HG03159 (cell line): ENCODE measurements around the gene FAM177B.
A peak's percentile ranks its signal among the peaks of the same experiment; 100 is the strongest.

Experiments
- ATAC-seq: cut with Tn5 transposase; IDR thresholded peaks from one replicate; pipeline ENCODE4 v1.9.1; 2021; ENCODE audit warnings: mild to moderate bottlenecking, moderate library complexity; ENCODE audit not compliant: unreplicated experiment

FAM177B gene

DNA sequence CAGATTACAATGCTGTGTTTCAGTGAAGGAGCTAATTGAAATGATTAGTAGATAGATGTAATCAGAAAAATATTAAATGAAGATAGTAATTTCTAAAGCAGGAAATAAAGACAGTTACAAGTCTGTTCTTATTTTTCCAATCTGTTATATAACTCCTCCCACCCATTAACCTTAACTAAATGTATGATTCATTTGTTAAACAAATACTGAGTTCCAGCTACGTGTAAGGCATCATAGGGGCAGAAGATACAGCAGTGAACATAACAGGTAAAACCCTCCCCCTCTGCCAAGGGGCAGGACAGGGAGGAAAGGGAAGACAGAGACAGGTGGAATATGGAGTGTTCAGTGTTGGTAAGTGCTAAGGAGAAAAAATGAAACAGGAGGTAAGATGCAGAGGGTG, at the start of gene FAM177B:
FAM177B (plus strand) TSS at position 231 of the 400 bp plus-strand sequence. CDS start 9,344 bp downstream, outside the sequence.
- ATAC-seq, result no peak

DNA sequence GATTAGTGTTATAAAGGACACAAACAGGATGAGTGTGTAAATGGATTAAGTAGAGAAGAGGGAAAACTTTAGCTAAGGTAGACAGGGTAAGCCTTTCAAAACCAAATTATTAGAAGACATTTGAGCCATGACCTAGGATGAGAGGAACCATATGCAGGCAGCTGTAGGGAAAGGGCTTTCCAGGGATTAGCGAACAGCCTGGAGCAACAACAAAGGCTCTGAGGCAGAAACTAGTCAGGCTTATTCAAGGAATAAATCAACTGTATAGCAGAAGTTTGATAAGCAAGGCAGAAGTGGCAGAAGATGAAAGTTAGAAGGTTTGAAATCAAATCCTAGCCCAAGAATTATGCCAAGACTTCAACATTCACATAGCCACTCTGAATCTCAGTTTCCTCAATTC, 46.0 kb upstream of the FAM177B start:
- ATAC-seq, result no peak

DNA sequence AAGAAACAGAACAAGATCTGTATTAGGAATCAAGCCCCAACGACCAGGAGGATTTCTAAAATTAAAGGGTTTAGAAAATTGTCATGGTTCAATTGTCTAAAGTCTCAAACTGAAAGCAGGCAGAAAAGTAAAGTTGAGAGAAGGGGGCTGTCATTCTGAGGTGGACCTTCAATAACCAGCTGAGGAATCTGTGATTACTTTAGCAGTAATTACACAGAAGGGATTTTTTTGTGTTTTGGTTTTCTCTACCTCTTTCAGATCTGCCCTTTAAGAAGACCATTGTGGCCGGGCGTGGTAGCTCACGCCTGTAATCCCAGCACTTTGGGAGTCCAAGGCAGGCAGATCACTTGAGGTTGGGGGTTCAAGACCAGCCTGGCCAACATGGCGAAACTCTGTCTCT, 42.1 kb upstream of the FAM177B start:
- no peak for ATAC-seq

DNA sequence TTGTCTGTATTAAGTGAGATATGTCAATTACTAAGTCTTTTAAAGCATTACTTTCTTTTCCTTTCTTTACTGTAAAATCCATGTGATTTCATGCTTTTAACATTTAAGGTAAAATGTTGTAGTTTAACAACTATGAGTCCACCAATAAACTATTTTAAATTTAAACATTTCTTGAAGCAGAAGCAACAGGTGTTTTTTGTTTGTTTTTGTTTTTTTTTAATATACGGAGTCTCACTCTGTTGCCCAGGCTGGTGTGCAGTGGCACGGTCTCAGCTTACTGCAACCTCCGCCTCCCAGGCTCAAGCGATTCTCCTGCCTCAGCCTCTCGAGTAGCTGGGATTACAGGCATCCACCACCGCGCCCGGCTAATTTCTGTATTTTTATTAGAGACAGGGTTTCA, 40.3 kb upstream of the FAM177B start:
- no peak for ATAC-seq

DNA sequence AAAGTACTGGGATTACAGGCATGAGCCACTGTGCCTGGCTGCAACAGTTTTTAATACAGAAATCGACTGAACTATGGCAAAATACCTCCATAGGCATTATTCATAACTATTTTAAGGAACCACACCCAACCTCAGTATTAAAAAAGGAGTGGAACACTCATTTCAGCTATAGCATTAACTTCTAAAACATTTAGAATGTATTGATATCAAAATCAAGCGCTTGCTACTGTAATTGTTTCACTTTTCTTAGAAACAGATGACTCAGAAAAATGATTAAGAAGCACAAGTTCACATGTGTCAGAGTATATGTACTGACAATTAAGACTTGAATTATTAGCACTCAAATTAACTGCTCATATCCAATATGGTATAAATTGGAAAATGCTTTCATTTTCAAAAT, 39.8 kb upstream of the FAM177B start:
- ATAC-seq, result no peak

DNA sequence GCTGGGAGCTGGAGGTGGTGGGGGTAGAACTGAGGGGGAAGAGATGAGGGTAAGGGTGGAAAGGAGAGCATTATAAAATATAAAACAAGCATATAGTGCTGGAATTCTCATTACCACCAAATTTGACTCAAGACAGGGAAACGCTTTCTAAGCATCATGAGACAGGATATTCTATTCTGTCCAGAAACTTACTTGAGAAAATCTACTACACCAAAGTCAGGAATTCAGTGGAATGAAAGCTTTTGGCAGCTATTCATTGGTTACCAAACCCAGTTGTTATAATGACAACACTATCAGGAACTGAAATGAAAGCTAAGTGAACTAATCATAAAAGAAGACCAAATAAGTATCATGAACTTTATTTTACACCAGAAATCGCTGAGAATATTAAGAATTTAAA, 39.2 kb upstream of the FAM177B start:
- no peak for ATAC-seq

DNA sequence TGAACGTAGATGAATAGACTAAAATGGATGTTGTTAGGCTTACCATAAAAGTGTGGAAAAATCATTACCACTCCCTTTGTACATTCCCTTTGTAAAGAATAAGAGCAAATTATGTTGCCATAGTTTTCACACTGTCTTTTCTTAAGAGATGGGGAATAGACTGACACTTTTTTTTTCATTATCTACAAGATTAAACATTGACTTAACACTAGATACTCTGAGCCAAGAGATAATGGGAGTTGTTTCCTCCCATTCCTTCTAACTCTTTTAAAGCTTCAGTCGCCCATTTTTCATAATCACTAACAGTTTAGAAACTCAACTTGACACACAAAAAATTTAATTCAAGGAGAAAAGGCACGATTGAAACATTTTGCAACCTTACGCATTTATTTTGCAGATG, 34.8 kb upstream of the FAM177B start:
- no peak for ATAC-seq

DNA sequence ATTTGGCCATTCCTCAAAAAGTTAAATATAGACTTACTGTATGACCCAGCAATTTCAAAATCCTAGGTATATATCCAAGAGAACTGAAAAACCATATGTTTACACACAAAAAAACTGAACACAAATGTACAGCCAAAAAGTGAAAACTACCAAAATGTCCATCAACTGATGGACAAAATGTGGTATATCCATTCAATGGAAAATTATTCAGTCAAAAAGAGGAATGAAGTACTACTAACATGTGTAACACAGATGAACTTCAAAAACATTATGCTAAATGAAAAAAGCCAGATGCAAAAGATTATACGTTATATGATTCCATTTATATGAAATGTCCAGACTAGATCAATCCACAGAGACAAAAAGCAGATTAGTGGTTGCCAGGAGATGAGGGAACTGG, 32.7 kb upstream of the FAM177B start:
- ATAC-seq, result no peak

DNA sequence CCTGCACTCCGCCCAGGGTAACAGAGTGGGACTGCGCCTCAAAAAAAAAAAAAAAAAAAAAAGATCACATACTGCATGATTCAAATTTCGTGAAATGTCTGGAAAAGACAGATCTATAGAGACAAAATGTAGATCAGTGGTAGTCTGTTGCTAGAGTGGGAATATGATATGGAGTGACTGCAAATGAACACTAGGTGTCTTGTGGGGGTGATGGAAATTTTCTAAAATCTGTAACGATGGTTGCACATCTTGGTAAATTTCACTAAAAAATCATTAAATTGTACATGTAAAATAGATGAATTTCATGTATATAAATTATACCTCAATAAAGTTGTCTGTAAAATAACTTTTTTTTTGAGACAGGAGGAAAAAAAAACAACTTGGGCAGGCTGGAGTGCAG, 30.2 kb upstream of the FAM177B start:
- ATAC-seq, result no peak

DNA sequence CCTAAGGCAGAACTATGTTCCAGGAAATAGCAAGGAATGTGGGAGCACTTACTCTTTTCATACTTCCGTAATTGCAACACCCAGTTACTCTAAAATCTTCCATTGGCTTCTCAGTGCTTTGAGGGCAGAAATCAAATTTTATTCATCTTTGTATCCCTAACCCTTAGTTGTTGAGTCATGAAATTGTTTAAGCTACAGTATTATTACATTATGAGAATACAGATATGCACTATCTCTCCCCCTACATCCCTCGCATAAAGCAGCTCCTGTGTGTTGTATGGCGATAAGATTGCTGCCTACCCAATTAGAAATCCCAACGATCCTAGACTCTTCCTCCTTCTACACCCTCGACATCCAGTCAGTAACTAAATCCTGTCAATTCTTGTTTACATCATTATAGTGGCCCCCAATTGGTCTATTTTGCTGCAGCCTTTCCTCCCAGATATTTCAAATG, 27.3 kb upstream of the FAM177B start:
- no peak for ATAC-seq

DNA sequence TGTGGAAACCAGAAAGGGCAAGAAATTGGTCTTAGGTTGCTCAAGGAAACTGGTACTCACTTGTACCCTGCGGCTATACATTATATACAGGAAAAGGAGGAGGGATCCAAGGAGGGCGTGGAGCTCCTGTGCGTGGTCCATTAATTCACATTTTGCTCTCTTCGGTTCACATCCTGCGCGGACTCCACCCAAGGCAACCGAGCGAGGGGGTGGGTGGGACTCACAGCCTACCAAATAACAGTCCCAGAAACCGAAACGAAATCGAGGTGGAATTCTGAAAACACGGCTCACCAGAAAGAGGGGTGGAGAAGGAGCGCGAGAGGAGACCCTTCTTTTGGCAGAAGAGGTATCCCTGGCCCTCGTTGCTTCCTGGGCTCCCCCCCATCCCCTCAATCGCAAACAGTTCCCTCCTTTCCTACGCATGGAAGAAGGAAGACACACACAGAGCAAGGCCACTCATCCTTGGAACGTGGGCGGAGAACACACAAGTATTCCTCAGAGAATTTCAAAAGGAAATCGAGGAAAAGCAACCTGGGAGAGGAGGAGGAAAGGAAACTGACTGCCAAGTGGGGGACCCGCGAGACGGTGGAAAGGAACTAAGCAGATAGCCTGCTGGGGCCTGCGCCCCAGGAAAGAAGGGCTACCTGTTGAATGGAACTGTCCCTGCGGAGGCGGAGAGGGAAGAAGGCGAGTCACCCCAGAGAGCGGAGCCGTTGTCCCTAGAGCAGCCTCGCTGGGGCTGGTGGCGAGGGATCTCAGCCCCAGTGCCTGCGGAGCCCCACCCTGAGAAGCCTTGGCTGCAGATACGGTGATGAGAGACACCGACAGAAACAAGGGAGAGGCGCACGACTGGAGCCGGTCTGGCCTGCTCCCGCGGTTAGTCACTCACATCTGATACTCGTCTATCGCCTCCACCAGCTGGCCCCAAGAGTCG, 25.4 kb upstream of the FAM177B start:
- peak; percentile 46 for ATAC-seq

DNA sequence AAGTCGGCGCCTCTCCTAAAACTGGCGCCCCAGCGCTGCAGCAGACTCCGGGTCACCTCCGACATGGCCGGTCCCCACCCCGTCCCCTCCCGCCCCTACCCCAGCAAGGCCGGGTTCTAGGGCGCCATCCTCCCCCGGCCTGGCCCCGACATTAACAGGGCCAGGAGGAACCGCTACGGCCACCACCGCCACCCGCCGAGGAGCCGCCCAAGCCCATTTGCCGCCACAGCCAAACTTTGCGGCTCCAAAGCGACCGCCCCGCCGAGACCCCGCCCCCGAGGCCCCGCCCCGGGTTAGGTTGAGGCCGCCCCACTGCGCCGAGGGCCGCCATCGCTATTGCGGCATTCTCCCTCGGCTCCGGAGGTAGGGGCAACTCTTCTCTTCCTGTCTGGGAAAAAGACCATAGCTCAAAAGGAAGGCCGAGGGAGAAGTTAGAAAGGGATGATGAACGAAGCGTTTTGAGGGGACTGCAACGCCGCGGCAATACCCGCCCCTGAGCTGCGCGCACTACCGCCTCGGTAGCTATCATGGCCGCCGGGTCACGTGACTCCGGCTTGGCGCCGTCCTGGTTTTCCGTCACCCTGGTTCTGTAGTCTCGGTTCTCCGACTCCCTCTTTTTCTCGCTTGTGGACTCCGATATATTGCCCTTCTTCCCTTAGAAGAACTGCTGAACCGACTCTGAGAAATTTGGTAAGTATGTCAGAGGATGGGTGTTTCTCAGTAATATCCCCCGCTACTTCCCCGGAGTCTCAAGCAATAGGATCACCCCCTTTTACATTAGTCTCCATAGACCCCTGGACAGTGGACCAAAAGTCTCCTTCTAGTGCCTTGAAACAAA, 24.5 kb upstream of the FAM177B start, which contains the start of the genes AIDA and BROX:
AIDA (minus strand) TSS at position 239 of the 838 bp plus-strand sequence; CDS start at position 65, 174 bp downstream.
BROX (plus strand) TSS at position 312 of the 838 bp plus-strand sequence. CDS start 3,136 bp downstream, outside the sequence.
- ATAC-seq, result peak; percentile 80

DNA sequence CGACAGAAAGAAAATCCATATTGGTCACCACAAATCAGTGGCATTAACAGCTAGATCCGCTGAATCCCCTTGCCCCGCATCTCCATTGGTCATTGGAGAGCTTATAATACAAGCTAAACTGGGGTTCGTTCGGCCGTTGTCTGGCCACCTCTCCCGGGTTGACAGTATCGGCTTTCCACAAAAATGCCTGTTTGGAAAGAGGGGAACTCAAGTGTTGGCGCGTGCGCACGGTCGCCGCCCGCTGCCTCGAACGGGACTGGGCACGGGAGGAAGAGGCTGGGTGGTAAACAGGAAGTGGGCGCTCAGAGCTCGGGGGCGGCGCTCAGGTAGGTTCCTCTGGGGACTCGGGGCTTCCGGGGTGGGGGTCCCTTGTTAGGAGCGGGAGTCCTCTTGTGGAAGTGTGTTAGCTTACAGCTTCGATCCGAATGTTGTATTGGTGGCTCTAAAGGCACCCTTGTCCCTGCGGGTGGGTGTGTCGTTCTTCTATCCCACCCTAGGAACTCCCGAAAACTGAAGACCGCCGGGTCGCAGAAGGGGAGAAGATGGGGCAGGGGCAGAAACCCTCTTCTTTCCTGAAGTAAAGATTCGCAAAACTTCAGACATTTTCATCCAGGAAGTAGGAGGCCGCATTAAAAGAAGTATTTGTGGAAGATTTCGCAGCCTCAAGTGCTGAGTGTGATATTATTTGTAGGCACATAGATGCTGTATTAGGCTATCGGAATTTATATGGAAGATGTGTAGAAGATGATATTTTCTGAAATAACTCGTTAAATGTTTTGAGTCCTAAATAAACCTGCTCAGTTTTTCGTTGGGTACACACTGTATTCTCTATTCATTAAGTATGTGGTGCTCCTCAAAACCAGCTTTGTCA, 23.7 kb upstream of the FAM177B start:
- peak; percentile 58 for ATAC-seq

DNA sequence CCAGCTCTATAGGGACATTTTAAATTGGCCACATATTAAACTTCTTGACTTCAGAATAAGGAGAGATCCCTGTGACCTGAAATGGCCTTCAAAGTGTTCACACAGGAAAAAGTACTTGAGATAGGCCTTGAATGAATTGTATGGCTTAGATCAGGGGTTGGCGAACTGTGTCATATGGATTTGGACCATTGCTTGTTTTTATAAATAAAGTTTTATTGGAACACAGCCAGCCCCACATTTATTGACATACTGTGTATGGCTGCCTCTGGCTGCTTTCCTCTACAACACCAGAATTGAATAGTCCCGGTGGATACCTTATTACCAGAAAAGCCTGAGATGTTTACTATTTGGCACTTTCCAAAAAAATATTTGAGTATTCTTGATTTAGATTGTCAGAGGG, 20.6 kb upstream of the FAM177B start:
- no peak for ATAC-seq

DNA sequence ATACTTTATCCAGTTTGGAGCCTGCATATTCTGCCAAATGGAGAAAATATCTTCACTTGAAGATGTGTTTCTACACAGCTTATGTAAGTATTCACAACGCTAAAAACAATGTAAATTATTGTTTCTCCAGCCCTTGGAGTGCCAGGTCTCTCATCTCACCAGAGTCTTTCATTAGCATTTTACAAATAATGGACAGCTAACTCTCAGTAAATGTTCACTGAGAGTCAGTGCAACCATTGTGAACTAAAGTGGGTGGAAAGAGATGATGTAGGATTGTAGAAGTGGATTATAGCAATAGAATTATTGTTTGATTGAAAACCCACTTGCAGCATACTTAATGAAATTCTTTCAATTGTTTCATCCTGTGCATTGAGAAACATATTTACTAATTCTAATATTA, 8.3 kb upstream of the FAM177B start:
- no peak for ATAC-seq

DNA sequence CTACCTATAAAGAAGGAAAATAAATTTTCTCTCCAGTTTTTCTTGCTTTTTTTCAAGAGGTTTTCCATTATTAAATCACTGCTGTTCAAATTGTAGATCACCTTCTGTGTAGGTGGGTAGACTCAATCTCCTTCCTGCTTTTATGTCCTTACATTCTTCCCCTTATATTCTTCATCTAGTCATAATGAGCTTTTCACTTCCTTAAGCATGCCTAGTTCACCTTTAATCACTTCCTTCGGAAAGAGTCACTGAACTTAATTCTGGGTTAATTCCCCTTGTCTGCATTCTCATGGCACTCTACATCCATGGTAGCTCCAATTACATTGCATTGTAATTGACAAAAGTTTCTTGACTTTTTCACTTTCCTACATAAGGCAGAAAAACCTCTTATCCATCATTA, 6.1 kb upstream of the FAM177B start:
- ATAC-seq, result no peak

DNA sequence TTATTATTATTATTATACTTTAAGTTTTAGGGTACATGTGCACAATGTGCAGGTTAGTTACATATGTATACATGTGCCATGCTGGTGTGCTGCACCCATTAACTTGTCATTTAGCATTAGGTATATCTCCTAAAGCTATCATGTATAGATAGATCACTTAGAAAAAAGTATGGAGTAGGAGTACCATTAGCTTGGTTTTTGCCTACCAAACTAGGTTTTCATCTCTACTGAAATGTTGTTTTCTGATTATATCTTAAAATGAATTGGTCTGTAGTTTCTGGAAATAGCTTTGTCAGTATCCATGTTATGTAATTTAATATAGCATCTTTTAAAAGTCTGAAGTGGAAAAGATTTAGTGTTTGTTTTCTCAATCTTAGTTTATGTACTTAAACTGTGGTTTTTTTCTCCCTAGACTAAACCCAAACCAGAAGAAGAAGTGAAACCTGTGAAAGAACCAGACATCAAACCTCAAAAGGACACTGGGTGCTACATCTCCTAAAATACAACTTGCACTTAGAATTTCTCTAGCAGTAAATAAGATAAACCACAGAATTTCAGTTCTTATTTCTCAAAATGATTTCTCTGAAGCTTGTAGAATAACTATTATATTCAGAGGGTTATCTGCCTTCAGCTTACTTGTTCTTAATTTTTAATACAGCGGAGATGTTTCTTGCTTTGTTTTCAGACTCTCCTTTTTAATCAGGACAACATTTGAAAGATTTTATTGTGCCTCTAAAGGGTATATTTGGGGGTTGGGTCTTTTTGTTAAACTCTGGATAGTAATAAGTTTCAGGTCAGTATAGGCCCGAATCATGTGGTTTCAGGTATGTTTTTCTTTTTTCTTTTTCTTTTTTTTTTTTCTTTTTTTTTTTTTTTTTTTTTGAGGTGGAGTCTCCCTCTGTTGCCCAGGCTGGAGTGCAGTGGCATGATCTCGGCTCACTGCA, 4.5 kb upstream of the FAM177B start:
- ATAC-seq, result peak; percentile 99

DNA sequence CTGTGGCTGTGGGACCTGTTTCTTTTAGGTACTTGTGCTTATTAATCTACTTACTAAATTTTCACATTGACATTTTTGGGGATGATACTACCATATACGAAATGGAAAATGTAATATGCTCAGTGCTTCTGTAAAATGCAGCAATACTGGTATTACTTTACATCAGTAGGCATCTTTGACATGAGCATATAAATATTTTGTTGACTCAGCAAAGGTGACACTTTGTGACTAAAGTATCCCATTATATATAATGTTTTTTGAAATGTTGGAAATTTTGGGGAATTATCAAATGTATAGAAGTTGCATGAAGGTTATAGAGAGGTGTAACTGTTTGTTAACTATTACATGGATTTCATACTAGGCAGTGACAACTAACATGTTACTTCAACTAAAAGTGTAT, 2.3 kb upstream of the FAM177B start:
- ATAC-seq, result no peak

DNA sequence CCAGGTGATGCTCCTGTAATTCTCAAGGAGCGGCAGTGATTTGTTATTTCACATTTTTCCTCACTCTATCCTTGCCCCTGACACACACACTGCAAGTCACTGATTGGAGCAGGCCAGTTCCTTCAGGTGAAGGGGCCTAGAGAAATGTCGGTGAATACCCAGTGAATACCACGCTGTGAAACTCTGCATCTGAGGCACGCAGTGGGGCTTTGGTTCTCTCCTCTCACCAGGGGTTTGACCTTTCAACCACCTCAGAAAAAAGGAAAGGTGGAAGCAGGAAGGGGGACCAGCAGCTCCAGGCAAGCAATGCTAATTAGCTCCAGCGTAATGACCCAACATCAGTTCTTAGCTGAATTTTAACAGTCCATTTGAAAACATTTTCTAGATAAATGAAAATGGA, 532 bp upstream of the FAM177B start:
- ATAC-seq, result no peak
